OCI-LY1 (cell line): ENCODE data around the gene PLEKHA6.

Source experiments
- H2AFZ ChIP-seq: fragments of 200-600 bp; sonication (generic), shearing (Covaris generic); 2 replicates; pipeline ENCODE4 v1.6.0; 2014; ENCODE audit warnings: antibody characterized with exemption, mild to moderate bottlenecking, low read length
- H3F3A ChIP-seq: fragments of 200-600 bp; sonication (generic), shearing (Covaris generic); 2 replicates; pipeline ENCODE4 v1.6.0; 2014; ENCODE audit warnings: mild to moderate bottlenecking, antibody characterized with exemption, low read length, moderate library complexity; ENCODE audit not compliant: insufficient read depth
- H3K27ac ChIP-seq: fragments of 200-600 bp; sonication (generic); 2 replicates; pipeline ENCODE4 v1.5.1; 2014; ENCODE audit warnings: low read length, mixed run types, mild to moderate bottlenecking, low read depth; ENCODE audit not compliant: poor library complexity, severe bottlenecking
- H3K27me3 ChIP-seq: fragments of 200-600 bp; sonication (generic); 2 replicates; pipeline ENCODE4 v1.6.0; 2014; ENCODE audit warnings: antibody characterized with exemption, mild to moderate bottlenecking, low read length, moderate library complexity; ENCODE audit not compliant: insufficient read depth
- H3K36me3 ChIP-seq: fragments of 200-600 bp; sonication (generic); 2 replicates; pipeline ENCODE4 v1.6.1; 2014; ENCODE audit warnings: mild to moderate bottlenecking, antibody characterized with exemption, low read length, moderate library complexity, mixed read lengths; ENCODE audit not compliant: insufficient read depth
- H3K4me1 ChIP-seq: fragments of 200-600 bp; sonication (generic); 2 replicates; pipeline ENCODE4 v1.5.1; 2014; ENCODE audit warnings: mild to moderate bottlenecking, low read length, moderate library complexity; ENCODE audit not compliant: insufficient read depth, severe bottlenecking
- H3K4me2 ChIP-seq: fragments of 200-600 bp; sonication (generic), shearing (Covaris generic); 2 replicates; pipeline ENCODE4 v1.6.1; 2014; ENCODE audit warnings: low read length
- H3K4me3 ChIP-seq: fragments of 200-600 bp; sonication (generic); 2 replicates; pipeline ENCODE4 v1.5.1; 2014; ENCODE audit warnings: low read length, low read depth, mild to moderate bottlenecking, mixed read lengths; ENCODE audit not compliant: poor library complexity, severe bottlenecking
- H3K79me2 ChIP-seq: fragments of 200-600 bp; shearing (Covaris generic); 2 replicates; pipeline ENCODE4 v1.6.1; 2016; ENCODE audit warnings: mixed run types, low read length, mixed read lengths; ENCODE audit not compliant: insufficient read depth
- H3K9ac ChIP-seq: fragments of 200-600 bp; sonication (generic), shearing (Covaris generic); 2 replicates; pipeline ENCODE4 v1.6.1; 2014; ENCODE audit warnings: mild to moderate bottlenecking, low read length, mixed read lengths
- H3K9me2 ChIP-seq: fragments of 200-600 bp; sonication (generic), shearing (Covaris generic); 2 replicates; pipeline ENCODE4 v1.6.1; 2014; ENCODE audit warnings: low read depth, mild to moderate bottlenecking, low read length, mixed read lengths
- H3K9me3 ChIP-seq: fragments of 200-600 bp; shearing (Covaris generic); 2 replicates; pipeline ENCODE4 v1.6.1; 2014; ENCODE audit warnings: low read length, mixed read lengths
- H4K20me1 ChIP-seq: fragments of 200-600 bp; sonication (generic), shearing (Covaris generic); 2 replicates; pipeline ENCODE4 v1.6.0; 2016; ENCODE audit warnings: mild to moderate bottlenecking, low read length; ENCODE audit not compliant: insufficient read depth
- EZH2 ChIP-seq: fragments of 200-600 bp; sonication (generic), shearing (Covaris generic); IDR thresholded peaks from 2 replicates; pipeline ENCODE4 v1.8.0; 2017; ENCODE audit warnings: borderline replicate concordance, mixed run types, mild to moderate bottlenecking, antibody characterized with exemption, low read length, moderate library complexity, mixed read lengths
- TF ChIP-seq, protein P1 (sequence below): fragments of 200-600 bp; sonication (generic), shearing (Covaris generic); IDR thresholded peaks from 2 replicates; pipeline ENCODE4 v1.5.1; 2017; ENCODE audit warnings: mild to moderate bottlenecking, antibody characterized with exemption, low read length, moderate library complexity, mixed read lengths

Gene PLEKHA6

DNA sequence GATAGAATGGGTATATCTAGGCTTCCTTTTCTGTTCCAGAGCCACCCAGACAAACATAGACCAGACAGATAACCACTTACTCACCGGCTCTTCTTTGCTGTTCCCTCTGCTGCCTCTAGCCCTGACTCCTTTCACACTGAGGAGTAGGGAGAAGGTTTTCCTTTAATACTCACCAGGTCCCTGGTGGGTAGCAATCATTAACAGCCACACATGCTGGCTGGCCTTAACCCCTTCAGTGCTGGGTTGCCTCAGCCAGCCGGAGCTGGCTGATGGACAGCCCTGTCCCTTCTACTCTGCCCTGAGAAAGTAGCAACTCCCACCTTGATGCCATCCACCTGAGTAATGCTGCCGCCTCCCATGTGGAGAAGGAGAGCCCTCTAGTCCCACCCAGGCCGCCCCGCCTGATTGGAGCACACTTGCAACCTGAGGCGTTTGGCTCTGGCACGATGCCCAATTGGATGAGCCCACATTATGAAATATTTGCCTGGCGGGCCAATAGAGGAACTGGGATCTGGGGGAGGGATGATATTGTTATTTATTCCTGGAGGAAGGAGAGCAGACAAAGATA is 71.6 kb downstream of the PLEKHA6 start:
- H3K27me3 ChIP-seq, result peaks cover 13% of the 10 kb centered on the region
- no peak overlapping the region for H3K27ac ChIP-seq
- H3K9ac ChIP-seq, result no peak overlapping the region
- TF ChIP-seq EZH2, result no peak
- TF ChIP-seq, protein P1, sequence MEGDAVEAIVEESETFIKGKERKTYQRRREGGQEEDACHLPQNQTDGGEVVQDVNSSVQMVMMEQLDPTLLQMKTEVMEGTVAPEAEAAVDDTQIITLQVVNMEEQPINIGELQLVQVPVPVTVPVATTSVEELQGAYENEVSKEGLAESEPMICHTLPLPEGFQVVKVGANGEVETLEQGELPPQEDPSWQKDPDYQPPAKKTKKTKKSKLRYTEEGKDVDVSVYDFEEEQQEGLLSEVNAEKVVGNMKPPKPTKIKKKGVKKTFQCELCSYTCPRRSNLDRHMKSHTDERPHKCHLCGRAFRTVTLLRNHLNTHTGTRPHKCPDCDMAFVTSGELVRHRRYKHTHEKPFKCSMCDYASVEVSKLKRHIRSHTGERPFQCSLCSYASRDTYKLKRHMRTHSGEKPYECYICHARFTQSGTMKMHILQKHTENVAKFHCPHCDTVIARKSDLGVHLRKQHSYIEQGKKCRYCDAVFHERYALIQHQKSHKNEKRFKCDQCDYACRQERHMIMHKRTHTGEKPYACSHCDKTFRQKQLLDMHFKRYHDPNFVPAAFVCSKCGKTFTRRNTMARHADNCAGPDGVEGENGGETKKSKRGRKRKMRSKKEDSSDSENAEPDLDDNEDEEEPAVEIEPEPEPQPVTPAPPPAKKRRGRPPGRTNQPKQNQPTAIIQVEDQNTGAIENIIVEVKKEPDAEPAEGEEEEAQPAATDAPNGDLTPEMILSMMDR, result no peak
- no peaks in the 10 kb centered on the region for H3K79me2 ChIP-seq
- H3K4me3 ChIP-seq, result no peak overlapping the region
- no peak overlapping the region for H2AFZ ChIP-seq
- H3K4me1 ChIP-seq, result no peaks in the 10 kb centered on the region
- no peaks in the 10 kb centered on the region for H3F3A ChIP-seq
- no peaks in the 10 kb centered on the region for H3K36me3 ChIP-seq
- no peaks in the 10 kb centered on the region for H3K9me2 ChIP-seq
- no peaks in the 10 kb centered on the region for H4K20me1 ChIP-seq
- H3K4me2 ChIP-seq, result no peak overlapping the region
- no peaks in the 10 kb centered on the region for H3K9me3 ChIP-seq

DNA sequence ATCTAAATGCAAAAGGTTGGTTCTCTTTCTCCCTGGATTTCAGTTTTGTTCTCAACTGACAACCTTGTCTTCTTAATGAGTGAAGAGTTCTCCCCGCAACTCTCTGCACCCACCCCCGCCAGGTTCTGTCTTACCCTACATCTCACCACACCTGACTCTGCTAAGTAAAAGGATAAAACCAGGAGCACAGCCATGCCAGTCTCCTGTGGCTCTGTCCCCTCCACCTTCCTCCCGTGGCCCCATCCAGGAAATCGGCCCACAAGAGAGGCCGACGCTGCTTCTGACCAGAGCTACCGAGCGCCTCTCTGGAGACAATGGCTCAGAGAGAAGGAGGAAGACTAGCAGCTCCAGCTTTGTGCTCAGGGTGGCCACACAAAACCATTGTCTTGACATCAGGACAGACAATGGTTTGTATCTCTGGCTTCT is 72.2 kb downstream of the PLEKHA6 start:
- Histone ChIP-seq H4K20me1 (no peaks in the 10 kb centered on the region), H3K36me3 (no peaks in the 10 kb centered on the region), H2AFZ (no peak overlapping the region), H3K4me1 (no peaks in the 10 kb centered on the region), H3K9me3 (no peaks in the 10 kb centered on the region), H3K27me3 (peaks cover 13% of the 10 kb centered on the region), H3K4me2 (no peak overlapping the region), H3F3A (no peaks in the 10 kb centered on the region), H3K27ac (no peak overlapping the region), H3K9me2 (no peaks in the 10 kb centered on the region), H3K4me3 (peak overlapping the region; percentile 30), H3K9ac (no peak overlapping the region), H3K79me2 (no peaks in the 10 kb centered on the region)
- TF ChIP-seq, protein P1, result no peak
- no peak for TF ChIP-seq EZH2

DNA sequence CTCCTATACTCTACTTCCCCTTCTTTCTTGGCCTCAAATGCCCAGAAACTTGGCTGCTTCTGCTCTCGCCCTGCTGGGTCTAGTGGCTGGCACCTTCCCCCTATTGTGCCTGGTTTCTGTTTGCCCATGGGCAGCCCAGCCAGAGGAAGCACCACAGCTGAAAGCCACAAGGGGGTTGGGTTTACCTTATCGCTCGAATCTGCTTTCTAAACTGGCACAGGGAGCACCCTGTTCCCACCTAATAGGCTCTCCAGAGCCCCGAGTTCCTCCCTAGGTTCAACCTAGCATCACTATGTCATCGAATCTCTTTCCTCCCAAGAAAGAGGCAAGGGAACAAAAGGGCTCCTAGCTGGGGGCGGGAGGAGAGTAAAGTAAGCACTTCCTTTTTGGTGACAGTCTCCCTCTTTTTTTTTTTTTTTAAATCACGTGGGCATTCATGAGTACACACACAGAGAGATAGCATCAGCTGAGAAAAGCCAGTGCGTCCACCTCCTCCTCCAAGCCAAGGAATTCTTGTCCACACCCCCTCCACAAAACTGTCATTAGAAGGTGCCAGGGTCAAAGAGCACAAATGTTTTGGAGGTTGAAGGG is 72.8 kb downstream of the PLEKHA6 start:
- no peaks in the 10 kb centered on the region for H3F3A ChIP-seq
- H3K27ac ChIP-seq, result no peak overlapping the region
- H2AFZ ChIP-seq, result no peak overlapping the region
- TF ChIP-seq, protein P1, result no peak
- no peak for TF ChIP-seq EZH2
- no peak overlapping the region for H3K9ac ChIP-seq
- H3K79me2 ChIP-seq, result no peaks in the 10 kb centered on the region
- no peaks in the 10 kb centered on the region for H3K9me3 ChIP-seq
- peak overlapping the region; percentile 30 for H3K4me3 ChIP-seq
- peak overlapping the region; percentile 51 for H3K4me2 ChIP-seq
- no peaks in the 10 kb centered on the region for H3K36me3 ChIP-seq
- no peaks in the 10 kb centered on the region for H3K9me2 ChIP-seq
- H3K27me3 ChIP-seq, result peaks cover 13% of the 10 kb centered on the region
- H3K4me1 ChIP-seq, result no peaks in the 10 kb centered on the region
- no peaks in the 10 kb centered on the region for H4K20me1 ChIP-seq
